Measurements from ENCODE around the gene SFT2D3.

GRCh38 chr2:127735537-127736399 lies 34.5 kb downstream of the SFT2D3 start:
- no peak for TF ChIP-seq POLR2AphosphoS5 (IDR thresholded peaks at IDR 0.05; ENCODE audit: borderline replicate concordance, low read depth, low read length)
- no peak for TF ChIP-seq EZH2 (IDR thresholded peaks at IDR 0.05)
